ENCODE results near the gene PLCZ1.
"Not testable (repeated sequence)": the region's sequence is repeated elsewhere in the genome, so short reads cannot be mapped to it uniquely, and the experiment has no call there.

PLCZ1 gene

GRCh38 chr12:18737819-18738218, at the start of gene PLCZ1, which contains the start of gene CAPZA3:
Gene PLCZ1, minus strand, starts transcription at chr12:18738012. Its CDS starts 641 bp downstream, at chr12:18737371.
Gene CAPZA3, plus strand, starts transcription at chr12:18738119. Its CDS starts 150 bp downstream, at chr12:18738269.
- no peak within 1 kb of the TSS for H3K4me3 Mint-ChIP-seq
- no peaks in the 10 kb centered on the region for H3K36me3 Mint-ChIP-seq (ENCODE audit: low read depth)
- H3K9me3 Mint-ChIP-seq: peaks cover 29% of the 10 kb centered on the region
- no peak for DNase-seq
- no peak within 1 kb of the TSS for H3K27ac Mint-ChIP-seq
- H3K27me3 Mint-ChIP-seq: no peaks in the 10 kb centered on the region
- H3K4me1 Mint-ChIP-seq: no peaks in the 10 kb centered on the region
- ATAC-seq: no peak

GRCh38 chr12:18785465-18785864, 47.7 kb upstream of the PLCZ1 start:
- not testable (repeated sequence) for ATAC-seq, H3K4me1 Mint-ChIP-seq

GRCh38 chr12:18782827-18783226, 45.0 kb upstream of the PLCZ1 start:
- peaks cover 12% of the 10 kb centered on the region for H3K9me3 Mint-ChIP-seq
- H3K4me3 Mint-ChIP-seq: no peak overlapping the region
- no peaks in the 10 kb centered on the region for H3K4me1 Mint-ChIP-seq
- no peaks in the 10 kb centered on the region for H3K27me3 Mint-ChIP-seq
- no peak for DNase-seq
- no peaks in the 10 kb centered on the region for H3K36me3 Mint-ChIP-seq (ENCODE audit: low read depth)
- H3K27ac Mint-ChIP-seq: no peak overlapping the region
- no peak for ATAC-seq

More at GRCh38 chr12:18785465-18785864, 47.7 kb upstream of the PLCZ1 start:
- not testable (repeated sequence) for DNase-seq; H3K27me3 Mint-ChIP-seq; H3K36me3 Mint-ChIP-seq (ENCODE audit: low read depth); H3K27ac Mint-ChIP-seq; H3K4me3 Mint-ChIP-seq
- peaks cover 12% of the 10 kb centered on the region for H3K9me3 Mint-ChIP-seq

- peaks cover 29% of the 10 kb centered on the region for H3K9me3 Mint-ChIP-seq
- not testable (repeated sequence) for H3K4me3 Mint-ChIP-seq; H3K27ac Mint-ChIP-seq; H3K27me3 Mint-ChIP-seq; H3K36me3 Mint-ChIP-seq (ENCODE audit: low read depth); H3K4me1 Mint-ChIP-seq; DNase-seq; ATAC-seq
Measured at GRCh38 chr12:18766479-18766878, 28.7 kb upstream of the PLCZ1 start.

DNA sequence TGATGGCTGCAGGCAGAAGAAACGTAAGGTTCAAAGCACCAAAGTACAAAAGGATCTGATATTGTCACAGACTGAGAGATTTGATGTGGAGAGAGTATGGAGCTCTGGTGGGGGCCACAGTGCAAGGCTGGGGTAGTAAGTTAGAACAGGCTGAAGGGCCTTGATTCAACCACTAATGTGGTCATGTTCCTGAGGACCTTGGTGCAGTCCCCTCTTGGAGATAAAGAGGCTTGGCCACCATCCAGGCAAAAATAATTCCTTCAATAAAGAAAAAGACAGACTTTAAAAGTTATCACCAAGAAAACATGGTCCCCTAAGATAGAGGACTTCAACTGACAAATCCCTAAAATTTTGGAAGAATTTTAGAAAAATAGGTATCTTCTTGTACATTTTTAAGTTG, 17.5 kb upstream of the PLCZ1 start:
- Mint-ChIP-seq H3K36me3 (ENCODE audit: low read depth) (no peaks in the 10 kb centered on the region), H3K4me3 (no peak overlapping the region), H3K4me1 (no peaks in the 10 kb centered on the region), H3K9me3 (no peaks in the 10 kb centered on the region), H3K27me3 (peaks cover 2% of the 10 kb centered on the region), H3K27ac (no peak overlapping the region)
- no peak for DNase-seq
- no peak for ATAC-seq

- DNase-seq (no peak), ATAC-seq (no peak)
- no peaks in the 10 kb centered on the region for H3K36me3 Mint-ChIP-seq (ENCODE audit: low read depth)
- no peaks in the 10 kb centered on the region for H3K9me3 Mint-ChIP-seq
- H3K27me3 Mint-ChIP-seq: peaks cover 2% of the 10 kb centered on the region
- H3K4me3 Mint-ChIP-seq: no peak overlapping the region
- no peak overlapping the region for H3K27ac Mint-ChIP-seq
- H3K4me1 Mint-ChIP-seq: no peaks in the 10 kb centered on the region
Measured at GRCh38 chr12:18754124-18754707, 16.4 kb upstream of the PLCZ1 start.

DNA sequence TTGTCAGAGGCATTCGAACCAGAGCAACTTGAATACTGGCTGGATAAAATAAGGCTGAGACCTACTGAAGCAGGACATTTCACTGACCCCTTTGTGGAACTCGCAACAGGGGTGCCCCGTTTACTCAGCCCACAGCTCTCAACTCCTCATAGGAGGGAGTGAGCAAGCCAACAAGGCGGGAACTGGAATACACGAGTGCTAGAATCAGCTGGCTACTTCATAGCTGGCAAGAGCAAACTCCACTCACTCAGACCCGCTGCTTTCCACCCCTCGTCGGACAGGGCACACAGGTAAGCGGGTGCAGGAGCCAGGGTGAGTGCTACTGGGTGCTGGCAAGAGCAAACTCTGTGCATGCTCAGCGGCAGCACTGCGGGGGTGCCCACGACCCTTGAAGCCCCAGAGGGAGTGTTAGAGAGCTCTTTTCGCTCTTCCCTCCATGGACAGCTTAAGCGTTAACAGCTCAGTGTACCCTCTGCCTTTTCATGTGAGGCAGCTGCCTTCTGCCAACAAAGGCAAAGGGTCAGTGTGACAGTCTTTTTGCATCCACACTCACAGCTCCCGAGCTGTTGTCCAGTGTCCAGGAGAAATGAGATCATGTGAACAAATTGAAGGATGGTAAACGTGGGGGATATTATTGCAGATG, 15.8 kb upstream of the PLCZ1 start:
- ATAC-seq (no peak), DNase-seq (no peak)
- Mint-ChIP-seq H3K4me1 (no peaks in the 10 kb centered on the region), H3K27ac (no peak overlapping the region), H3K27me3 (peaks cover 2% of the 10 kb centered on the region), H3K4me3 (no peak overlapping the region), H3K36me3 (ENCODE audit: low read depth) (no peaks in the 10 kb centered on the region), H3K9me3 (no peaks in the 10 kb centered on the region)

DNA sequence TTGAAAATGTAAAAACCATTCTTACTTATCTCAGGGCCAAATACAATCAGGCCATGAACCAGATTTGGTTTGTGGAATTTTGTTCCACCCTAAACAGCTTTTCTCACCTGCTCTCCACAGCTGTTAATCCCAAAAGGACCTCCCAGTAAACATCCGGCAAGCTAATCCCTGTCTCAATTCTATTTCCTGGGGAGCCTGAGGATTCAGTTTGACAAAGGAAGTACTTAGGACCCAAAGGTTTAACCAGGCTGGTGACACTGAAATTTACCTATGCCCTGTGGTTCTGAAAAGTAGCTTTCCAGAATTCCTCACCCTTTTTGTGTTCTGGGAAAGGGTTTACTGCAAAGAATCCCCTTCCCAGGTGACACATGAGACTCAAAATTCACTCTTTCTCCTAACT, 15.1 kb upstream of the PLCZ1 start:
- Mint-ChIP-seq H3K36me3 (ENCODE audit: low read depth) (no peaks in the 10 kb centered on the region), H3K4me1 (no peaks in the 10 kb centered on the region), H3K4me3 (no peak overlapping the region), H3K9me3 (no peaks in the 10 kb centered on the region), H3K27me3 (peaks cover 2% of the 10 kb centered on the region), H3K27ac (no peak overlapping the region)
- no peak for ATAC-seq
- no peak for DNase-seq

DNA sequence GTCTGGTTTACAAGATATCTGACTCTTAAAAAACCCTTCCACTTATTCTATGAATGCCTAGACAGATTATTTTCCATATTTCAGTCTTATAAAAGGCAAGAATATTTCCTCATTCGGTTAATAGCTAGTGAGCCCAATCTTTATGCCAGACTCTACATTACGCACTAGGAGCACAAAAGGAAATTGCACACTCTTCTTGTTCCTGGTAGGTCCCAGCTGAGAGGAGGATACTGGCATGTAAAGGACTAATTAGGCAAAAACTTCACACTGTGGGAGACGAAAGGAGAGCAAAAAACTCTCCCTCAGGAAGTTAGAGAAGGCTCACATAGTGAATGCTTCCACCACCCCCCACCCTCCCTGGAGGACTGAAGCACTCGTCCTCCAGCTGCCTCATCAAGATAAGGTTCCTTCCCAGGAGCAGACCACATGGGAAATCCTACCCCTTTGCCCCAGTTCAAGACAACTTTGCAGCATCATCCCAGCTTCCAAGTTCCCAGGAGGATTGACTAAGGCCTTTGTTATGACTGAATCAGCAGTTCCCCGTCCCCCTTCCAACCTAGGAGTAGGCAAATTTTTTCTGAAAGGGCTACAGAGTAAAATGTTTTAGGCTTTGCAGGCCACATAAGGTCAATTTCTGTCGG, 14.6 kb upstream of the PLCZ1 start:
- H3K27me3 Mint-ChIP-seq: peaks cover 2% of the 10 kb centered on the region
- ATAC-seq (no peak), DNase-seq (no peak)
- H3K27ac Mint-ChIP-seq: no peak overlapping the region
- H3K4me1 Mint-ChIP-seq: no peaks in the 10 kb centered on the region
- H3K4me3 Mint-ChIP-seq: no peak overlapping the region
- H3K9me3 Mint-ChIP-seq: no peaks in the 10 kb centered on the region
- no peaks in the 10 kb centered on the region for H3K36me3 Mint-ChIP-seq (ENCODE audit: low read depth)

GRCh38 chr12:18751866-18752265, 14.1 kb upstream of the PLCZ1 start:
- ATAC-seq (no peak), DNase-seq (no peak)
- Mint-ChIP-seq H3K27ac (no peak overlapping the region), H3K36me3 (ENCODE audit: low read depth) (no peaks in the 10 kb centered on the region), H3K27me3 (peaks cover 2% of the 10 kb centered on the region), H3K9me3 (no peaks in the 10 kb centered on the region), H3K4me3 (no peak overlapping the region), H3K4me1 (no peaks in the 10 kb centered on the region)

GRCh38 chr12:18750085-18750484, 12.3 kb upstream of the PLCZ1 start:
- ATAC-seq: no peak

DNA sequence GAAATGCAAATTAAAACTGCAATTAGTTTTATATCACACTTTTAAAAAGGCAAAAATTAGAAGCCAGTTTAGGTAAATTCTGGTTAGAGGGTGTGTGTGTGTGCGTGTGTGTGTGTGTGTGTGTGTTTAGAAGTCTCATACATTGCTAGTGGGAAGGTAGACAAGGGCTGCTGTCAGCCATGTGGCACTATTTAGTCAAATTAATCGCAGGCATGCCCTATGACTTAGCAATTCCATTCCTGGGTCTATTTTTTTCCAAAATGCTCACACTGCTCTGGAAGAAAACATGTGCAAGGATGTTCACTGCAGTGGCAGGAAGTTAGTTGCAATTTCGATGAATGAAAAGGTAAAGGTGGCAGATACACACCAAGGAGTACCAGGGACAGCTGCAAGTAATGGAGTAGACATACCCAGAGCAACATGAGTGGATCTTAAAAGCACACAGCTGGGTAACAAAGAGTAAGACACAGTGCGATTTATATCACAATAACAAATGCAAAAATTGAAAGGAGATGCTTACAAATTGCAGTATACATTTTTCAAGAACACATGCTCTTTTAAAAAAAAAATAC, 11.7 kb upstream of the PLCZ1 start:
- H3K4me1 Mint-ChIP-seq: no peaks in the 10 kb centered on the region
- H3K27me3 Mint-ChIP-seq: peaks cover 2% of the 10 kb centered on the region
- H3K27ac Mint-ChIP-seq: no peak overlapping the region
- ATAC-seq: no peak
- no peak overlapping the region for H3K4me3 Mint-ChIP-seq
- DNase-seq: no peak
- no peaks in the 10 kb centered on the region for H3K36me3 Mint-ChIP-seq (ENCODE audit: low read depth)
- no peaks in the 10 kb centered on the region for H3K9me3 Mint-ChIP-seq

More at GRCh38 chr12:18750085-18750484, 12.3 kb upstream of the PLCZ1 start:
- Mint-ChIP-seq H3K9me3 (no peaks in the 10 kb centered on the region), H3K27ac (no peak overlapping the region), H3K4me1 (no peaks in the 10 kb centered on the region), H3K36me3 (ENCODE audit: low read depth) (no peaks in the 10 kb centered on the region), H3K4me3 (no peak overlapping the region), H3K27me3 (peaks cover 2% of the 10 kb centered on the region)
- DNase-seq: no peak

GRCh38 chr12:18747895-18748294, 10.1 kb upstream of the PLCZ1 start:
- Mint-ChIP-seq H3K27me3 (no peaks in the 10 kb centered on the region), H3K9me3 (no peaks in the 10 kb centered on the region), H3K27ac (no peak overlapping the region), H3K36me3 (ENCODE audit: low read depth) (no peaks in the 10 kb centered on the region), H3K4me1 (no peaks in the 10 kb centered on the region), H3K4me3 (no peak overlapping the region)
- no peak for ATAC-seq
- DNase-seq: no peak

DNA sequence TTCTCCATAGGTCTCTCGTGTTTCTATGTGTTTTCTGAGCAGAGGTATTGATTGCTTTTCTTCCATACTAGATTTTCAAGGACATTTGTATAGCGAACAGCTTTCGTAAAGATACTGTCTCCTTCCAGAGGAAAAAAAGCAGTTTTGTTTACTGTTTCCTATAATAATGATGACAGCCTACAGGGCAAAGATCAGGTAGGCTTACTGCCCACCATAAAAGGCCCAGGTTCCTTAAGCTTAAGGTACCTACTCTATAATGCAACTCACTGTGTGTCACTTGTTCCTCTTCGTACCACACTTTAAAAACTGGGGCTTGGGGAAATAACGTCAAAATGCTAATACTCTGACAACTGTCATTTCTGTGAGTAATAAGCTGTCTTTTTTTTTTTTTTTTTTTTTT, 6.7 kb downstream of the PLCZ1 start:
- Mint-ChIP-seq H3K27ac (no peak overlapping the region), H3K36me3 (ENCODE audit: low read depth) (no peaks in the 10 kb centered on the region), H3K4me3 (no peak overlapping the region), H3K9me3 (peaks cover 27% of the 10 kb centered on the region), H3K27me3 (no peaks in the 10 kb centered on the region), H3K4me1 (no peaks in the 10 kb centered on the region)
- no peak for DNase-seq
- no peak for ATAC-seq

GRCh38 chr12:18723752-18724151, 14.1 kb downstream of the PLCZ1 start:
- Mint-ChIP-seq H3K9me3 (peaks cover 13% of the 10 kb centered on the region), H3K27ac (no peak overlapping the region), H3K36me3 (ENCODE audit: low read depth) (no peaks in the 10 kb centered on the region), H3K27me3 (no peaks in the 10 kb centered on the region), H3K4me3 (no peak overlapping the region), H3K4me1 (no peaks in the 10 kb centered on the region)
- DNase-seq (no peak), ATAC-seq (no peak)
